HFF-Myc (cell line): ENCODE data around the gene SARNP.

ENCODE experiments used
- DNase-seq: peaks from one replicate; pipeline ENCODE4 v3.0.0-alpha.2; 2011; ENCODE audit warnings: low read depth; ENCODE audit errors: extremely low read depth
- H3K4me3 ChIP-seq: replicated peaks from 2 replicates; pipeline ENCODE4 v1.5.1; 2011; ENCODE audit warnings: low read depth, mild to moderate bottlenecking, control low read depth, low read length
- TF ChIP-seq, protein P1 (sequence below): IDR thresholded peaks from 2 replicates; pipeline ENCODE4 v1.5.1; 2012; ENCODE audit warnings: mild to moderate bottlenecking, low read depth, low read length, control low read depth; ENCODE audit errors: missing control alignments

The SARNP gene

DNA sequence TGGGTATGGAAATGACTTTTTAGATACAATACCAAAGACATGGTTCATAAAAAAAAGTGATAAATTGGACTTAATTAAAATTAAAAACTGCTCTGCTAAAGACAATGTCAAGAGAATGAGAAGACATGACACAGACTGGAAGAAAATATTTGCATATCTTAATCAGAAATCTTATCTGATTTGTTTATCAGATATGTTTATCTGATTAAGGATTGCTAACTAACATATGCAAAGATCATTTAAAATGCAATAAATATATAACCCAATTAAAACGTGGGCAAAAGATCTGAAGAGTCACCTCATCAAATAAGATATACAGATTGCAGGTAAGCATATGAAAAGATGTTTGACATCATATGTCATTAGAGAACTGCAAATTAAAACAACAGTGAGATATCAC is 35.2 kb upstream of the SARNP start:
- TF ChIP-seq, protein P1, sequence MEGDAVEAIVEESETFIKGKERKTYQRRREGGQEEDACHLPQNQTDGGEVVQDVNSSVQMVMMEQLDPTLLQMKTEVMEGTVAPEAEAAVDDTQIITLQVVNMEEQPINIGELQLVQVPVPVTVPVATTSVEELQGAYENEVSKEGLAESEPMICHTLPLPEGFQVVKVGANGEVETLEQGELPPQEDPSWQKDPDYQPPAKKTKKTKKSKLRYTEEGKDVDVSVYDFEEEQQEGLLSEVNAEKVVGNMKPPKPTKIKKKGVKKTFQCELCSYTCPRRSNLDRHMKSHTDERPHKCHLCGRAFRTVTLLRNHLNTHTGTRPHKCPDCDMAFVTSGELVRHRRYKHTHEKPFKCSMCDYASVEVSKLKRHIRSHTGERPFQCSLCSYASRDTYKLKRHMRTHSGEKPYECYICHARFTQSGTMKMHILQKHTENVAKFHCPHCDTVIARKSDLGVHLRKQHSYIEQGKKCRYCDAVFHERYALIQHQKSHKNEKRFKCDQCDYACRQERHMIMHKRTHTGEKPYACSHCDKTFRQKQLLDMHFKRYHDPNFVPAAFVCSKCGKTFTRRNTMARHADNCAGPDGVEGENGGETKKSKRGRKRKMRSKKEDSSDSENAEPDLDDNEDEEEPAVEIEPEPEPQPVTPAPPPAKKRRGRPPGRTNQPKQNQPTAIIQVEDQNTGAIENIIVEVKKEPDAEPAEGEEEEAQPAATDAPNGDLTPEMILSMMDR = no peak
- no peak overlapping the region for H3K4me3 ChIP-seq
- DNase-seq = no peak

DNA sequence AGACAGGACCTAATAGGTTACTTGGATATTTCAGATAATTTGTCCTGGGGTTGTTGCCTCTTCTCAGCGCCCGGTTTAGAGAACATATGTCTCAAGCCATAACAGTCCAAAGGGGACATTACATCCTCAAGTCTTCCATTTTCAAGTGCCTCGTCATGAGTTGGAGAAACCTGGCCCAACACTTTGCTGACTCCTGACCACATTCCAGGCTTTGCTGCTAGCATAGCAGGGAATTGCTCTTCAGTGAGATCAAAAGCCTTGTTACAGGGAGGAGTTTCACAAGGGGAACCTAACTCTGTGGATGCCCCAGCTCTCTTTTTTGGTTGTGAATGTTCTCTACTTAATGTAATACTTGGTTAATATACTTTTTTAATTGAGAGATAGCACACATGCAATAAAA is 33.4 kb upstream of the SARNP start:
- TF ChIP-seq, protein P1 = no peak
- no peak overlapping the region for H3K4me3 ChIP-seq
- no peak for DNase-seq

DNA sequence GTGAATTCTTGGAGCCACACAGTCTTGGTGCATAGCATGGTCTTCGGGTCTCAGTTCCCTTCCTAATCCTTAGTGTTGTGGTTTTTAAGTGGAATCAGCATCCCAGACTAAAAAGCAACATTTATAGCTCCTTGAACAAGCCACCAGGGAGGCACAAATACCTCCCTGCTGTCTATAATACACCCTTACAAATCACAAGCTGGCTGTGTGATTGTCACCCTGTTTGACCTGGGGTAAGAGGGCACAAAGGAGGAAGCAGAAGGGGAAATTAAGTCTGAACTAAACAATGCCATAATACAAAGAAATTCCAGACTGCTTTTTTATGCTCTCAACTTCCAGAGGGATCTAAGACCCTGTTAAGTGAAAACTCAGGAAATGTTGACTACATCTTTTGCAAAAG is 32.9 kb upstream of the SARNP start:
- TF ChIP-seq, protein P1 = no peak
- no peak overlapping the region for H3K4me3 ChIP-seq

DNA sequence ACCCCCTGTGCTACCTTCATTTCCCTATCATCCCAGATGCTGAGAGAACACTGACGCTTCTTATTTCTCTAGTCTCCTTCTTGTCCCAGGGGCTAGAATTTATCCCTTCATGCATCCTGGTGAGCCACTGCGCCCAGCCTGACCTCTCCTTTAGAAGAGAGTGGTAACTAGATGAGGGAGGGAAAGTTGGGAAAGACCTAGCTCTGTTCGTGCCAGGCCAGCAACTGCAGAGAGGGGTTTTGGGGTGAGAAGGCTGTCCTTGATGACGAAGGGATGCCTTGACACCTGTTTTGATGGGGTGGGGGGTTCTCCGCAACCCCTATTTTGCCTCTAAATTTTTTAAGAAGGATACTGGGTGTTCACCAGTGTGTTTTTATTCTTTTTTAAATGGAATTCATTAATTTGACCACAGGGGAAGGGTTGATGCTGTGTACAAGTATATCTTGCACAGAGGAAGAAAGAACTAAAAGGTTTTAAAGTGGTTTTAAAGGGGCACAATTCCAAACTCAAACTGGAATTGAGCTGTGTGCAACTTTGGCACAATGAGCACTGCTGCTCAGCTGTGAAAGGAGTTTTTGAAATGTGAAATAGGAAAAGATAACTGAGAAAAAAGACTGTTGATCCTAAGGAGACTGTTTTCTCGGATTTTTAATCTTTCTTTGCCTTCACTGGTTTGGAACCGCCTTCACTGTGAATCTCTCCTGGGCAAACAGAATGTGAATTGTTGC is 32.3 kb upstream of the SARNP start:
- DNase-seq = no peak
- H3K4me3 ChIP-seq = no peak overlapping the region
- TF ChIP-seq, protein P1 = no peak

More for the DNA sequence above, 32.9 kb upstream of the SARNP start:
- DNase-seq = no peak

DNA sequence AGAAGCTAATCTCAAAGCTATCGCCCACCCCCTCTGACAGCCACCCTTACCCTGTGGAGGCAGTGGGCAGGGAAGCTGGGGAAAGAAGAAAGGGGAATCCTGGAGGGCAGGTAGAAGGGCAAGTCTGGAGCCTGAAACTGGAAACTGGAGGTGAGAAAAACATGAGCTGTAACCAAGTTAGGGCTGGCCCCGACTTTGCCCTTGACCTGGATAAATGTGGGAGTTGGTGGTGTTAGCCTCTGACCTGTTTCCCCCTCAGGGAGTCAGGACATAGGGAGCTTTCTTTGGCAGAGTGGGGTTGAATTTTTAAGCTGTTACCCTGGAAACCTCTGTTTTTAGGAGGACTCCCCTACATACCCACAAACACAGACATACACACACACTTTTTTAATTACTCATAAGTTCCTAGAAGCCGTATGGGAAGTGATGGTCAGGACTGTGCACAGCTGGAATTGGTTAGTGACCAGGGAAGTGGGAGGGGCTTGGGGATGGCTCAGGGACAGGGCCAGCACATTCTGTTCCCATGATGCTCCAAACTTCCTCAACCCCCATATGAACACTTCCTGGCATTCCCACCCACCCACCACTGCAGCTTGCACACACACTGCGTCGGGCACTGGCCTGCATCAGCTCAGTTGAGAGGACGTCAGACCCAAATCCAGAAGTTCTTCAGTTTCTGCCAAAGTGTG is 30.2 kb upstream of the SARNP start:
- TF ChIP-seq, protein P1 = no peak
- peak; percentile 100 for DNase-seq
- peak overlapping the region; percentile 35 for H3K4me3 ChIP-seq

DNA sequence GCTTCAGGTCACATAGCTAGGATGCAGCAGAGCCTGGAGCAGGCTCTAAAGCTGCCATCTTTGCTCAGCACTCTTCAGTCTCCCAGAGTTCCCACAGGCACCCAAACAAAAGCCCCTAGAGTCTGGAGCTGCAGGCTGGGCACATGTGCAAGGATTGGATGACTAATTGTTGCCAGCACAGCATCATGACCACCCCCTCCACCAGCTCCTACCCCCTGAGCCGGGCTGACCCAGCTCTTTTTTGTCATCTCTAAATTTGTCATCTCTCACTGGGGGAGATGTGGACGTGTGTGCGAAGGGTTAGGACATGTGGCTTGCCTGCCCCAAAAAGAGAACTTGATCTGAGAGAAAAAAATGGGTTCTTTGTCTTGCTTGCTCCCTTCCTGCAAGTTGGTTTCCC is 29.5 kb upstream of the SARNP start:
- peak overlapping the region; percentile 5 for H3K4me3 ChIP-seq
- TF ChIP-seq, protein P1 = no peak
- peak; percentile 55 for DNase-seq
